ENCODE data around the gene PDF.

The PDF gene

GRCh38 chr16:69330286-69331109 lies at the start of gene PDF:
PDF (minus strand) TSS chr16:69330588; CDS start chr16:69330570, 18 bp downstream.
- peak; percentile 97 for DNase-seq (ENCODE audit: low read depth)
- peak within 1 kb of the TSS; percentile 89 for H3K4me3 ChIP-seq (ENCODE audit: low read depth, low read length)
- TF ChIP-seq MAX (IDR thresholded peaks at IDR 0.05; ENCODE audit: low read depth, low read length) (peak; percentile 54), MYC (IDR thresholded peaks at IDR 0.05; ENCODE audit: low read depth, low read length) (peak; percentile 64), CTCF (IDR thresholded peaks at IDR 0.05; ENCODE audit: low read depth, low read length) (no peak), POLR2A (IDR thresholded peaks at IDR 0.05; ENCODE audit: extremely low read depth, insufficient read length) (peak; percentile 57)

- H3K4me3 ChIP-seq (ENCODE audit: low read depth, low read length) = no peak overlapping the region
- TF ChIP-seq POLR2A (IDR thresholded peaks at IDR 0.05; ENCODE audit: extremely low read depth, insufficient read length) (no peak), MYC (IDR thresholded peaks at IDR 0.05; ENCODE audit: low read depth, low read length) (no peak), MAX (IDR thresholded peaks at IDR 0.05; ENCODE audit: low read depth, low read length) (no peak), CTCF (IDR thresholded peaks at IDR 0.05; ENCODE audit: low read depth, low read length) (no peak)
- no peak for DNase-seq (ENCODE audit: low read depth)
Observed at GRCh38 chr16:69378760-69379159, 48.4 kb upstream of the PDF start.

GRCh38 chr16:69378036-69378435 lies 47.6 kb upstream of the PDF start:
- TF ChIP-seq POLR2A (IDR thresholded peaks at IDR 0.05; ENCODE audit: extremely low read depth, insufficient read length) (no peak), MYC (IDR thresholded peaks at IDR 0.05; ENCODE audit: low read depth, low read length) (no peak), MAX (IDR thresholded peaks at IDR 0.05; ENCODE audit: low read depth, low read length) (no peak), CTCF (IDR thresholded peaks at IDR 0.05; ENCODE audit: low read depth, low read length) (no peak)
- DNase-seq (ENCODE audit: low read depth) = no peak
- no peak overlapping the region for H3K4me3 ChIP-seq (ENCODE audit: low read depth, low read length)

DNA sequence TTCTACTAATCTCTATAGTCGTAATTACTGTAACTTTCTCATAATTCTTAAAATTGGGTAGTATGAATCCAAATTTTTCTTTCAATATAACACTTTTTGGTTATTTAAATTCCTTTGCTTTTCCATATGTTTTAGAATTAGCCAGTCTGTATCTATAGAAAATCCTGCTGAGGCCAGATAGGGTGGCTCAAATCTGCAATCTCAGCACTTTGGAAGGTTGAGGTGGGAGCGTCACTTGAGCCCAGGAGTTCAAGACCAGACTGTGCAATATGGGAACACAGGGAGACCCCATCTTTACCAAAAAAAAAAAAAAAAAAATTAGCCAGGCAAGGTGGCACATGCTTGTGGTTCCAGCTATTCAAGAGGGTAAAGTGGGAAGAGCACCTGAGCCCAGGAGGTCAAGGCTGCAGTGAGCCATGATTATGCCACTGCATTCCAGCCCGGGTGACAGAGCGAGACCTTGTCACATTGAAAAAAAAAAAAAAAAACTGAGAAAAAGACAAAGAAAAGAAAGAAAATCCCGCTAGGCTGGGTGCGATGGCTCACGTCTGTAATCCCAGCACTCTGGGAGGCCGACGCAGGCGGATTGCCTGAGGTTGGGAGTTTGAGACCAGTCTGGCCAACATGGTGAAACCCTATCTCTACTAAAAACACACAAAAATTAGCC lies 46.1 kb upstream of the PDF start:
- no peak for DNase-seq (ENCODE audit: low read depth)
- no peak overlapping the region for H3K4me3 ChIP-seq (ENCODE audit: low read depth, low read length)
- TF ChIP-seq POLR2A (IDR thresholded peaks at IDR 0.05; ENCODE audit: extremely low read depth, insufficient read length) (no peak), MAX (IDR thresholded peaks at IDR 0.05; ENCODE audit: low read depth, low read length) (no peak), CTCF (IDR thresholded peaks at IDR 0.05; ENCODE audit: low read depth, low read length) (no peak), MYC (IDR thresholded peaks at IDR 0.05; ENCODE audit: low read depth, low read length) (no peak)

GRCh38 chr16:69373019-69373418 lies 42.6 kb upstream of the PDF start:
- no peak overlapping the region for H3K4me3 ChIP-seq (ENCODE audit: low read depth, low read length)
- no peak for DNase-seq (ENCODE audit: low read depth)
- no peak for TF ChIP-seq MYC (IDR thresholded peaks at IDR 0.05; ENCODE audit: low read depth, low read length)
- no peak for TF ChIP-seq POLR2A (IDR thresholded peaks at IDR 0.05; ENCODE audit: extremely low read depth, insufficient read length)
- TF ChIP-seq CTCF (IDR thresholded peaks at IDR 0.05; ENCODE audit: low read depth, low read length) = no peak
- TF ChIP-seq MAX (IDR thresholded peaks at IDR 0.05; ENCODE audit: low read depth, low read length) = no peak

Data from NB4 (cell line).